ENCODE measurements around the gene MAML2.

MAML2 gene

DNA sequence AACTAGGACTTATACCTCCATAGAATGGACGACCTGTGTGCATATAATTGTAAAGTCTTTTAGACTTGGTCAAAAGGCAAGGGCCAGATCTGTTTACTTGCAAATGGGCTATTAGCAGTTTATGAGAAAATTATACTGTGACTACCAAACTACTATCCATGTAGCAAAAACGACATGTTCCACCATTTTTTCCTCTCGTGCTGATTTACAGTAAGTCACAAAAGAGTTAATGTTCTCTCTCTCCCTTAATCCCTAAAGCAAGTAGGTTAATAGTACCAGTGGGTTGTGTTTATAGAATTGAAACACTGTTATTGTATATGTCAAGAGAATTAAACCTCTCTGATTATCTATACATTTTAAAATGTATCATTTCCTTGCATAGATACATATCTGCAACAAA is 147.3 kb downstream of the MAML2 start:
- no peak overlapping the region for H3K4me3 ChIP-seq (ENCODE audit: low read depth, low read length)
- TF ChIP-seq, protein P1, sequence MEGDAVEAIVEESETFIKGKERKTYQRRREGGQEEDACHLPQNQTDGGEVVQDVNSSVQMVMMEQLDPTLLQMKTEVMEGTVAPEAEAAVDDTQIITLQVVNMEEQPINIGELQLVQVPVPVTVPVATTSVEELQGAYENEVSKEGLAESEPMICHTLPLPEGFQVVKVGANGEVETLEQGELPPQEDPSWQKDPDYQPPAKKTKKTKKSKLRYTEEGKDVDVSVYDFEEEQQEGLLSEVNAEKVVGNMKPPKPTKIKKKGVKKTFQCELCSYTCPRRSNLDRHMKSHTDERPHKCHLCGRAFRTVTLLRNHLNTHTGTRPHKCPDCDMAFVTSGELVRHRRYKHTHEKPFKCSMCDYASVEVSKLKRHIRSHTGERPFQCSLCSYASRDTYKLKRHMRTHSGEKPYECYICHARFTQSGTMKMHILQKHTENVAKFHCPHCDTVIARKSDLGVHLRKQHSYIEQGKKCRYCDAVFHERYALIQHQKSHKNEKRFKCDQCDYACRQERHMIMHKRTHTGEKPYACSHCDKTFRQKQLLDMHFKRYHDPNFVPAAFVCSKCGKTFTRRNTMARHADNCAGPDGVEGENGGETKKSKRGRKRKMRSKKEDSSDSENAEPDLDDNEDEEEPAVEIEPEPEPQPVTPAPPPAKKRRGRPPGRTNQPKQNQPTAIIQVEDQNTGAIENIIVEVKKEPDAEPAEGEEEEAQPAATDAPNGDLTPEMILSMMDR (IDR thresholded peaks at IDR 0.05; ENCODE audit: low read depth, low read length, missing control alignments): no peak

DNA sequence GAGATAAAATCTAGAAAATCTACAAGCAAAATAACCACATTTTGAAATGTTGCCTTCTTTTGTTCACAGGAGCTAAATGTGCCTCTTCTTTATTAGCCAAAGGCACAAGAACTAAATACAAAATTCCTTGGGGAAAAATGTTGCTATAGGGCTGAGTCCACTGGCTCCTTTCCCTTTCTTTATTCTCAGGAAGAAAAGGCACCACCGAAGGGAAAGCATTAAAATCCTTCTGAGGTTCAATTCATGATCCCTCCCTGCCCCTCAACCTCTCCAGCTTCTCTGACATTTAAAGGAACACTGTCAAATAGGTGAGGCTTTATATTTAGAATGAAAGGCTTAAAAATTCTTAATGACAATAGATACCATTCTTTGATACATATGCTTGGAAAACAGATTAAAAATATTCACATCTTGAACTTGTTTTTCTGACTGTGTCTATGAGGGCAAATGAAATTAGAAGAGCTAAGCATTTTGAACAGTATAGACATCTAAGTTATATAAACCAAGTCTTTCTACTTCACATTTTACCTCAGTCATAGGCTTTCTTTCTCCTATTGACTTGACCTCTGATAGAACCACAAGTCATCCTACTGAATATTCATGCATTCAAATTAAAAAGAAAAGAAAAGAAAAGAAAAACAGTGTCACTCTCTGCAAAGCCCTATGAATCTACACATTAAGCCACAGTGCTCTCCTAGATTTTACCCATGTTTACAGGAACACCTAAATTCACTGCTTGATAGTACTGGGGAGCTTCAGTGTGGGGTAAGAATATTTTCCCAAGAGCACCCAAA is 148.2 kb downstream of the MAML2 start:
- no peak overlapping the region for H3K4me3 ChIP-seq (ENCODE audit: low read depth, low read length)
- DNase-seq (ENCODE audit: low read depth): no peak
- TF ChIP-seq, protein P1 (IDR thresholded peaks at IDR 0.05; ENCODE audit: low read depth, low read length, missing control alignments): no peak

More for the DNA sequence above, 147.3 kb downstream of the MAML2 start:
- DNase-seq (ENCODE audit: low read depth): no peak

DNA sequence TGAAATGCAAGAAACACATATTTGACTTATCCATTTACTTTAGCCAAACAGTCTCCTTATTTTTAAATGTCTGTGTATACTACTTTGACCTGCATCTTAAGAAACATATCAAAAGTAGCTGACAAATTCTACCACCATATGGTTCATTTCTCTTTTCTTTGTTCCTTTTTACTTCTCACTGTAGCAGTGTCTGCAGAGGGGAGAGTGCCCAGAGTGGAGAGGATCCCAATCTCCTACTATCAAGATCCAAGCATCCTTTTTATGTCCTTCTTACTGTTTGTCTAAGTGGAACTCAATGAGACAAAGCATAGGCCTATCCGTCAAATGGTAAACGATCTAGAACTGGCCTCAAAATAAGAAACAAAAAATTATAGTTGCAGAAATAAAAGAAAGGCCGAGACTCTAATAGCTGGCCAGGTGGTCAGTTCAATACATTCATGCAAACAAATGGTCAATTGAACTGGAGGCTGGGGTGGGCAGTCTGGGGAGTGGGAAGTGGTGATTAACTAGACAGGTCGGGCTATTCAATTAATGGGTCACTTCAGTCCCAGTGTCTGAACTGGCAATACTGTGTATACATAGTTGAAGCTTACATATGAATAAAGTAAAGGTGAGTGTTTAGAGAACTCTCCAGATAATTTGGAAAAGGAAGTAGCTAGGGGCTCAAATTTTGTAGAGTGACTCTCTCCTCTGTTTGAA is 149.1 kb downstream of the MAML2 start:
- DNase-seq (ENCODE audit: low read depth): no peak
- TF ChIP-seq, protein P1 (IDR thresholded peaks at IDR 0.05; ENCODE audit: low read depth, low read length, missing control alignments): no peak
- no peak overlapping the region for H3K4me3 ChIP-seq (ENCODE audit: low read depth, low read length)

DNA sequence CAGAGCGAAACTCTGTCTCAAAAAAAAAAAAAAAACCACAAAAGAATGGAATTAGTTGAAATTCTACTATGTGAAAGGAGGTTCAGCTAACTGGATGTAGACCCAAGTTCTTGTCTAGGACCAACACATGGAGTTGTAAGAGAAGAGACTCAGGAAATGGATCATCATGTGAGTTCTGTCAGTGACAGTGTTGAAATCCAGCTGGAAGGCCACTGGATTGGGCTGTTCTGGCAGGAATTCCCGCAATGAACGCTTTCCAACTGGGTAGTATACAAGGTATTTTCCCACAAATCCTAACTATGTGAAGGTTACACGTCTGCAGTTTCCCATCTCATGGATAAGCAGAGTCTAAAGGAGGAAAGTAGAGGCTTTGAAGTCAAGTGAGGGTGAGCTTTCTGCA is 151.2 kb downstream of the MAML2 start:
- TF ChIP-seq, protein P1 (IDR thresholded peaks at IDR 0.05; ENCODE audit: low read depth, low read length, missing control alignments): no peak
- H3K4me3 ChIP-seq (ENCODE audit: low read depth, low read length): no peak overlapping the region
- no peak for DNase-seq (ENCODE audit: low read depth)

DNA sequence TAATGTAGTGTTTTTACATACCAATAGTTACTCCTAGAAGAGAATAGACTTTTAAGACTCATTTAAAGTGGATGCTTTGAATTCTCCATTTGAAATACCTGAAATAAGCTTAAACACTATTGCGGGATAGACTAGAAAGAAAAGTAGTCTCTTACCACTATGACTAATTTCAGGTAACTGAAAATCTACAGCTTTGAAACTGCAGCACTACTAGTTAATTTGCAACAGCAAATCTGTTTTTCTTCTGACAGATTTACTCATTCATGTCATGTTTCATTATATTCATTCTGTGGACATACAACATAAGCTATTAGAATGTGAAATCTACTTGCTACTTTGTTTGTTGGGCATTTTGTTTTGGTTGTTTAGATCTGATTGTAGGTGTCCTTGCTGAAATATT is 153.6 kb downstream of the MAML2 start:
- no peak overlapping the region for H3K4me3 ChIP-seq (ENCODE audit: low read depth, low read length)
- DNase-seq (ENCODE audit: low read depth): no peak
- TF ChIP-seq, protein P1 (IDR thresholded peaks at IDR 0.05; ENCODE audit: low read depth, low read length, missing control alignments): no peak

DNA sequence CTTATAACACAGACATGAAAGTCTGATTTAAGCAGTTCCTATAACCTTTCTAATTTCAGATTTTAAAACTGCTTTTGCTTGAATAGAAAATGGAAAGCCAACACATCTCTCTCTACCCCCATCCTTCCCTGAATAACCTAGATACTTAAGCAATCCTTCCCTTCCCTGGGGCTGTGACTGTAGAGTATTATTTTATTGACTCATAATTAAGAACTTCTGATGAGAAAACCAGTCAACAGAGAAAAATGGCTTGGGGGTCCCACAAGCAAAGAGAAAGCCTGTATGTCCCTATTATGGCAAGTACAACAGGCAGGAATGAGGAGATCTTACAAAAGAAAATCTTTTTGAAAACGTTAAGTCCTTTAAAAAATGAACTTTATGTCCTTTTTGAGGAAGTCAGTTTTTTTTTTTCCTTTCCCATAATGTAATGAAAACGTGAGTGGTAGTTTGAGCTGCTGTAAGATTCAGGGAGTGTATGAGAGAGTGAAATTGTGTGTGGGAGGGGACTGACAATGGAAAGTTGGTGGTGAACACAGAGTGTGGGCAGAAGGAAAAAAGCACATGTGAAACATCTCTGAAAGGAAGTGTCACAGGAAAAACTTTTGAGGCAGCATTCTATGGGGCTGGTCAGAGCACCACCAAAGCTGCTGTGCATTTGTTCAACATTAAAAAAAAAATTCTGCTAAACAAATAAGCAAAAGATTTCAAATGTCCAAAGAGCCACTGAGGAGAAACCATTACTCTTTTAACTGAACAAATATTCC is 154.6 kb downstream of the MAML2 start:
- TF ChIP-seq, protein P1 (IDR thresholded peaks at IDR 0.05; ENCODE audit: low read depth, low read length, missing control alignments): no peak
- no peak overlapping the region for H3K4me3 ChIP-seq (ENCODE audit: low read depth, low read length)
- DNase-seq (ENCODE audit: low read depth): no peak

Data from GM12864 (cell line).